Measurements from ENCODE around the gene GPR146. TPM values are rescaled to one million over a fixed set of nuclear protein-coding genes. Genes with fewer than 3 reads are reported as not detected.

The GPR146 gene
- polyA plus RNA-seq, 5 donors, result 4.6 to 10.8 (median 7.0) TPM

DNA sequence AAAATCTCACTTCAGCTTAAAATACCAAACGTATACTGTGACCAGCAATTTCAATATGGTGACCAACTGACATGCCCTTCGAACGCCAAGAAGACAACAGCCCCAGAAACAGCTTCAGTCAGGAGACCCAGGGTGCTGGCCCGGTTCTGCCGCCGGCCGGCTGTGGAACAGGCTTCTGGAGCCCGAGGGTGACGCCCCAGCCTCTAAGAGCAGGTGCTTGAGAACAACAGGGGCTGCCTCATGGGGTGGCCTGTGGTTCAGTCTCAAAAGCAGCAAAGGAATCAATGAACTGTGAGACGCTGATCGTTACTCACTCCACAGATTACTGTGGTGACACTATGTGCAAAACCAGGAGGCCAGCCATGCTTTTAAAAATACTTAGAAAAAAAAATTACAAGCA lies 60.8 kb downstream of the GPR146 start:
- DNase-seq, result no peak

DNA sequence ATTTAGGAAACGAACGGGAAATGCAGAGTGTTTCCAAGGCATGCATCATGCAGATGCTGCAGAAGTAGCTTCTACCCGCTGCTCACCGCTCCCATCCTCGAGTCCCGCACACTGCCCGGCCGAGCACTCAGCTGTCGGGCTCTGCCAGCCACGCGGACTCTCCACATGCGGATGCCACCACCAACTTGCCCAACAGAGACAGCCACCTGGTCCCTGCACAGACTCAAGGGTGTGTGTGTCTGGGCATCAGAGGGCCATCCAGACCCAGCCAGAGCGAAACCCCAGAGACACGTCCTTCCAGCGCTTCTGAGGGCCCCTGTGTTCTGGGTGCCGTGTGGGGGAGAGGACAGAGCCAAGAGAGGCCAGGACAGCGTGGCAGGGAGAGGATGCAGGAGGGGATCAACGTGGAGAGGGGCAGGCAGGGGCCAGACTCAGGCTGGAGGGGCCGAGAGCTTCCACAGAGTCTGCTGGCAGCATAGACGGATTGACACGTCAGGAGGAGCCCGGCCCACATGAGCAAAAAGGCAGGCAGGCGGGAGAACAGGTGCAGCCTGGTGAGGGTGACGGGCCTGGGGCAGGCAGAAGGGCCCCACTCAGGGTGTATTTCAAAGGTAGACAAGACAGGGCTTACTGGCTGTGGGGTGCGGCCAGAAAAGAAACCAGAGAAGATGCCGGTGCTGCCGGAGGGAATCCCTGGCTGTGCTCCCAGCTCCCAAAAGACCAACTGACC lies 61.9 kb downstream of the GPR146 start:
- no peak for DNase-seq

DNA sequence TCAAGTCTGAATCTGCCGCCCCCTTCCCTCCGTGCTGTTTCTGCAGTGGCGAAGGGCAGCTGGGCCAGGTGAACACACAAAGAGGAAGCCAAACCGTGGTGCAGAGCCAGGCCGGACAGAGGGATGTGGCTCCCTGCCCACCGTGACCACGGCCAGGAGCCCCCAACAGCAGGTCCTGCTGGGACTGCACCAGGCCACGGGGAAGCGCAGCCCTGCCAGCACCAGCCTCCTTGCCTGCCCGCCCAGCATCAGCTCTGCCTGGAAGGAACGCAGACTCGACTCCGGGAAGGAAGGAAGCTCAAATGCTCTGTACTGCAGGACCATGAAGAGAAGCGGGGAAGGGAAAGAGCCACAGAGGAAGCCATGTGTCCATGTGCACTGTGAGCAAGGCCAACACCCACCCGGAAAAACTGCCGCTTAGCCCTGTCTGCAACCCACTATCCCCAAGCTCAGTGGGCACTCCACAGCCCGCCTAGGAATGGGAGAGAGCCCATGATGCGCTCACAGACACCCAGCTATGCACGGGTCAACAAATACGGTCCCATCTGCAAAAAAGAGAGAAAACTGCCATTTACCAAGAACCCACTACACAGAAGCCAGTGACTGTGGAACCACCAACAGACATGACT lies 62.6 kb downstream of the GPR146 start:
- DNase-seq, result no peak

DNA sequence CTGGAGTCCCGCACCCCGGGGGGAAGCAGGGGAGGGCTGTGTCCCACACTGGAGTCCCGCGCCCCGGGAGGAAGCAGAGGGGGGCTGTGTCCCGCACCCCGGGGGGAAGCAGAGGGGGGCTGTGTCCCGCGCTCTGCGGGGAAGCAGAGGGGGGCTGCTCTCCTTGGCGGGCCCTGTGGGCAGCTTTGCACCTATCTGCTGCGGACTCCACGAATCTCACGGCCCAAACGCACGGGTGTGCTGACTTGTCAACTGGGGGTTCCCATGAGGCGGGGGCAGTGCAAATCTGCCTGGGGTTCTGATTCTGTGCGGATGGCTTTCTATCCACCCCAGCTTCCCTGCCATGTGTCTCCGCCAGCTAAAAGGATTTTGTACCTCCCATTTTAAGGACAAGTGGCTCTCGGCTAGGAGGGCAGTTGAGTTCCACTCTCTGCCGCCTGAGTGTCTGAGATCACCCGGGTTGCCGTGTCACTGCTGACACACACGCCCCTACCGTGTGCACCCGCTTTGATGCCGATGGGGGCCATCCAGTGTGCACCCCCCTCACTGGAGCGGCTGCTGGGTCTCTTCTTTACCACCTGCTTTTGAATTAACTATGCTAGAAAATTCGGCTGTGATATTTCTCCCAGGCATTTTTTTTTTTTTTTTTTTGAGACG lies 64.0 kb downstream of the GPR146 start:
- no peak for DNase-seq

Other genes with a start within 250 kb of the GPR146 start
- gene SUN1, start 212.1 kb upstream of the GPR146 start, polyA plus RNA-seq (ENCODE audit: insufficient read depth in 1 of 5, insufficient read length in 5 of 5, low replicate concordance in 1 of 5), result 100 to 1,000 TPM; 127 to 183 (median 156) TPM
- gene GET4, start 168.0 kb upstream of the GPR146 start, polyA plus RNA-seq (ENCODE audit: insufficient read depth in 1 of 5, insufficient read length in 5 of 5, low replicate concordance in 1 of 5), result 10 to 100 TPM; 20.3 to 40.0 (median 32.1) TPM
- 10 to 100 TPM in 1 of 5 donors, 1 to 10 TPM in 4; 4.5 to 10.6 (median 8.1) TPM for gene ADAP1, start 89.9 kb upstream of the GPR146 start, polyA plus RNA-seq (ENCODE audit: insufficient read depth in 1 of 5, insufficient read length in 5 of 5, low replicate concordance in 1 of 5)
- gene COX19, start 69.0 kb upstream of the GPR146 start, polyA plus RNA-seq (ENCODE audit: insufficient read depth in 1 of 5, insufficient read length in 5 of 5, low replicate concordance in 1 of 5), result 10 to 100 TPM; 12.6 to 17.5 (median 14.7) TPM
- gene CYP2W1, start 61.4 kb upstream of the GPR146 start, polyA plus RNA-seq (ENCODE audit: insufficient read depth in 1 of 5, insufficient read length in 5 of 5, low replicate concordance in 1 of 5), result 10 to 100 TPM in 2 of 5 donors, 1 to 10 TPM in 3; 5.4 to 21.2 (median 9.5) TPM
- gene GPER1, start 43.6 kb downstream of the GPR146 start, polyA plus RNA-seq (ENCODE audit: insufficient read depth in 1 of 5, insufficient read length in 5 of 5, low replicate concordance in 1 of 5), result 1 to 10 TPM; 3.9 to 9.6 (median 5.8) TPM
- 10 to 100 TPM; 18.0 to 28.5 (median 21.9) TPM for gene ZFAND2A, start 115.7 kb downstream of the GPR146 start, polyA plus RNA-seq (ENCODE audit: insufficient read depth in 1 of 5, insufficient read length in 5 of 5, low replicate concordance in 1 of 5)
- gene UNCX, start 188.3 kb downstream of the GPR146 start, polyA plus RNA-seq (ENCODE audit: insufficient read depth in 1 of 5, insufficient read length in 5 of 5, low replicate concordance in 1 of 5), result not detected